Measurements from ENCODE around the gene YES1.
A peak's percentile ranks its signal among the peaks of the same experiment; 100 is the strongest.

YES1 gene

DNA sequence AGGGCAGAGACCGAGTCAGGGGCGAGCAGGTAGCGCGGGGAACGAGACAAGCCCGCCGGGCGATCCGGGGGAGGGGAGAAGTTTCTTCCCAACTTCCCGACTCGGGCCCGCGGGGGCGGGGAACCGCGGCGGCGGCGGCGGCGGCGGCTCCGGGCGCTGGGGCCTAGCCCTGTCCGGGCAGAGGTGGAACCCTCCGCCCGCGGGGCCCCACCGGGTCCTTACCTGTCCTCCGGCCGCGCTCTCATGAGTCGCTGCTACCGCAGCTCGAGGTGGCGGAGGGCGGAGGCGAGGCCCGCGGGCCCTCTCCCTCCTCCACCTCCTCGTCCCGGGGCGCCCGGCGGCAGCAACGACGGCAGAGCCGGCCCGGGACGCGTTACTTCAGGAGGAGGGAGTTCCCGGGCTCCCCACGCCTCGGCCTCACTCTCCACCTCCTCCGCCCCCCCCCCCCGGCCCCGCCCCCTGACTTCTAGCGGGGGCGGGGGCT, at the start of gene YES1:
TSS of gene YES1 (minus strand) at position 351 of the 484 bp plus-strand sequence. CDS start 55,415 bp downstream, outside the sequence.
- DNase-seq = peak; percentile 82

DNA sequence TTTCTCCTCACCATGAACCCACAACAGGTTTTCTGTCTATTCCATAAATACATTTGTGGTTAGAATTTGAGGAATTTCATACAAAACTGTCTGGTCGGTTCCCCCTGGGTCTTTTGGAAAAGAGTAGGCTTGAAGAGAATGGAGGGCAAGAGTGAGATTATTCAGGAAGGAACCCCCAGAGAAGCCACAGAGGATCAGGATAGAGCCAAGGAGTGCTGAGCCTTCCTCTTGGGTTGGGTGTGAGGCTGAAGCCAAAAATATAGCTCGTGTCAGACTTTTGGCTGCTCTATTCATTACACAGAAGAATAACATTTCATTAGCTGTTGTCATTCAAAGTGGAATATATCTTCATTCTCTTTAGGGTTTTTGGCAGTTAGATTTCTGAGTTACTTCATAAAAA, 45.9 kb upstream of the YES1 start:
- no peak for DNase-seq

DNA sequence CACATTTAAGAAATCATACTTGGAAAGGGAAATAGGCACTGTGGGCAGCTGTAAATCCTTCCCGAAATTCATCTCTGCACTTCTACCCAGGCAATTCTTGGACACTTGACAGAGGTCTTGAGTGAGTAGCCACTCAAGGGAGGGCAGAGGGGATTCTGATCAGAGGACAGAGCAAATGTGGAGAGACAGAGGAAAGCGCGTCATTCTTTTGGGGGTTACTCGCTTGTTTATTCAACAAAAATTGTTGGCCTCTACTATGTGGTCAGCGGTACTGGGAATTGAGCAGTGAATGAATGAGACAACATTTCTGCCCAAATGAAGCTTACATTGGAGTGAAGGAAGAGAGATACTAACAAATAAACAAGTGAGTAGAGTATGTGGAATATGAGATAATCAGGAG, 41.4 kb upstream of the YES1 start:
- no peak for DNase-seq

DNA sequence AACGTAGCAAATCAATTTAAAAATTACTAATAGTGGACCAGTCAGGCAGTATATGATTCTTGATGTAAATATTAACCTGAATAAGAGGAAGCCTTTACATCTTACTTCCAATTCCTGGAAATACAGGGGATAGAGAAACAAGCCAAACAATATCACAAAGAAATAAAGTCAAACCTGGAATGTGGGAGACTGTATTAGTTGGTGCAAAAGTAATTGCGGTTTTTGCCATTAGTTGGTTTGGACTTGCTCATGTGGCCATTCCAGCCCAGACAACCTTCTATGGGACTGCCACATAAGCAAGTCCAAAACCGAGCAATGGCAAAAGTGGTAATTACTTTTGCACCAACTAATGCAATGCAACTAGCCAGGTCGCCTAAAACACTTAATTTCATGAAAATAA, 38.9 kb upstream of the YES1 start:
- DNase-seq = no peak

DNA sequence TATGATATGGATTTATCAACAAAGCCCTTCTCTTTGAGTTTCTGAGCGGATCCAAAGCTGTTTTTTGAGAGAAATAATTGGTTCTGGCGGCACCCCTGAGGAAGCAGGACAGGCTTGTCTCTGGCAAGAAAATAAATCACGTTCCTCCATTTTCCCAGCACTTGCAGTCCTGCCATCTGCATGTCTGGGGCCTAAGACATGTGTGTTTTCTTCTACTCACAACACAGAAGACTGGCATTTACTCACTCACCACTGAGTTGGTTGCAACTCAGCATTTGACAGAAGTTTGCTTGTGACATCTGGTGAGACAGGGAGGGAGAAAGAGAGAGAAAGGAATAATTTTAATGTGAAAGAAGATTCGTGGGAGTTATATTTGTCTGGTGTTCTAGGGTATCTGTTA, 37.0 kb upstream of the YES1 start:
- no peak for DNase-seq

DNA sequence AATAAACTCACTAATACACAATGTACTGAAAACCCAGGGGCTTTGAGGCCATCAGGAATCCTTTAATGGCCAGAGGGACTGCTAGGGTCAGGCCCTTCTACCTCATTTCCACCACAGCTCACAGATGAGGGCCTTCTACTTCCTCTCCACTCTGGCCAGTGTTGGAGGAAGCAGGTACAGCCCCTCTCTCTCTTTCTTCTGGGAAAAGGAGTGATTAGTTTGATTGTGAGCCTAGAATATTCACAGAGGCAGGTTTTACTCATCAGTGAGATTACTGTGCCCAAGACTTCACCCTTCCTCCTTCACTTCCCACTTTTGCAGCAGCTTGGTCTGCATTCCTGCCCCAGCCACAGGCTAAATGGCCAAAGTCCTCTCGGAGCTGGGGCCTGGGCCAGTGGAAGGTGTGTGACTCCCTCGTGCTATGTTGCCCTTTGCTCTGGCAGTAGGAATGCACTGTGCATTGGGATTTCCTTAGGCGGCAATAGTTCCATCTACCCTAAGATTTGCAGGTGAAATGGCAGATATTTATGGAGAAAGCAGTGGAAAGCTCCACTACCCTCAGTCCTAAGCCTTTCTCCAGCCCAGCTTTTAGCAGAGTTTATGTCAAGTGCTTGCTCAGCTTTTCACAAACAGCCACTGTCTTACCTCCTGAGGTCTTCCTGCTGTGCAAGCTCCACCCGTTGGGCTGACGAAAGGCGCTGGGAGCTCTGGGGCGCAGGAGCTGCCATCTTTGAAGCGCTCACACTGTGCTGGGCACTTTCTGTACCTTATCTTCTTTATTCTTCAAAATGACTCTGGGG, 36.2 kb upstream of the YES1 start:
- DNase-seq = no peak

DNA sequence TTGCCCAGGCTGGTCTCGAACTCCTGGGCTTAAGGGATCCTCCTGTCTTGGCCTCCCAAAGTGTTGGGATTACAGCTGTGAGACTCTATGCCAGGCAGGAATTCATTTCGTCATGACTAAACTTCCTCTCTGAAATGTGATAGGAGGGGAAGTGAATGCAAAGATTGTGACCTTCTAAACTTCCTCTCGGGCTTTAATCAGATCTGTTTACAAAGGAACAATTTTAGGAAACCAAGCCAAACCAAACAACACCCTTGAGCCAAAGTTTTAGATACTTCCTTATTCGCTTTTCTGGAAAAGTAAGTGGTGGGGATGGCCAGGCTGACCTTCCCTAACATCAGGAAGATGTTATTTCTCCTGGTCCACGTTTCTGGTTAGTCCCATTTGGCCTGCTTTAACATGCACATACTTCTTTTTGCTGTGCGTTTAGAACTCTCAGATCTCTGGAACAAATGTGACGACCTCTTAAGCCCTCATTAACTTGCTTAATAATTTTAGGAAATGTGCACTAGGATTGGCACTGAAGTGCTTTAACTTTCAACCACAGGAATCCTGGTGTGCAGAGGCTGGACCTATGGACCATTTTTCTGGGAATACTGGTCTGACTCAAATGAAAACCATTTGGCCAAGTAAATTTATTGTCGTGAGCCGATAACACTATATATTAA, 33.2 kb upstream of the YES1 start:
- no peak for DNase-seq

DNA sequence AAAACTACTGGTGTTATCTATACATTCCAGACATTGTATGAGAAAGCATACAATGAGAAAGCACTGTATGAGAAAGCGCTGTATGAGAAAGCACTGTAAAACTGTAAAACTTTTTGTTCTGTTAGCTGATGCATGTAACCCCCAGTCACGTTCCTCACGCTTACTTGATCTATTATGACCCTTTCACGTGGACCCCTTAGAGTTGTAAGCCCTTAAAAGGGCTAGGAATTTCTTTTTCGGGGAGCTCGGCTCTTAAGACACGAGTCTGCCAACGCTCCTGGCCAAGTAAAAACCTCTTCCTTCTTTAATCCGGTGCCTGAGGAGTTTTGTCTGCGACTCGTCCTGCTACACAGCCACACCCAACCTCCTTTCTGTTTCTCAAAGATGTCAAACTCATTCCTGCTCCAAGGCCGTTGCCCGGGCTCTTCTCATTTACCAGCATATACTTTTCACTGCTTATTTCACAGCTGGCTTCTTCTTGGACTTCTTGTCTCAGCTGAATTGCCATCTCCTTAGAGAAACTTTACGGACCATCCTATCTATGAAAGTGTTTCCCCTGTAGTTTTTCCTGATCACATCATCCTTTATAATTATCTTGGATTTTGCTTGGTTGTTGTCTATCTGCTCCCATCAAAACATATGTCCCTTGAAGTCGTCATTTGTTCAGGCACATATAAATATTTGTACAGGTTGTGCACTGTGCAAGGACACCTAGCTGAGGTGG, 29.8 kb upstream of the YES1 start:
- DNase-seq = no peak

DNA sequence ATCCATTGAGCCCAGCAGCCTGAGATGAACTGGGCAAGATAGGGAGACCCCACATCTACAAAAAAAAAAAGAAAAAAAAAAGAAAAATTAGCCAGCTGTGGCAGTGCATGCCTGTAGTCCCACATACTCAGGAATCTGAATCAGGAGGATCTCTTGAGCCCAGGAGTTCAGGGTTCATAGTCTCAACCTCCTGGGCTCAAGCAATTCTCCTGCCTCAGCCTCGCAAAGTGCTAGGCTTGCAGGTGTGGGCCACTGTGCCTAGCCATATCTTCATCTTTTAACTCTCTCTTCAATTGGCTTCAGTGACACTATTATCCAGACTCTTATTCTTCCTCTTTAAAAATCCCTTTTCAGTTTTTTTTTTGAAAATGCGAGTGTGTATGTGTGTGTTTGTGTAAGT, 28.5 kb upstream of the YES1 start:
- DNase-seq = no peak

DNA sequence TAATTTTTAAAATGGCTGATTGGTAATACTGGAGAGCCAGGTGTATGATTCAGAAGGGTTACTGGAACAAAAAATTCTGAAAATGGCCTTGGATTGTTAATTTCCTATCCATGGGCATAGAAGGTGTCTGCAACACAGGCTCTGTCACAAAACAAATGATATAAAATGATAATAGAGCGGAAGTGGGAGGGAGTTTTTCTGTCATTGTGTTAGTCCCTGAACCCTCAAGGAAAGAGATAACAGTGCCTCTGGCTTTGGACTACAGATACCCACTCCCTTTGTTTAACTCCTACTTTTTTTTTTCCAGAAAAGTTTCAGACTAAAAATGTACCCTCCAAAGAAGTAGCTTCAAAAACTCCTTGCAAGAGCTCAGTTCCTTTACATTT, 28.0 kb upstream of the YES1 start:
- DNase-seq = no peak

DNA sequence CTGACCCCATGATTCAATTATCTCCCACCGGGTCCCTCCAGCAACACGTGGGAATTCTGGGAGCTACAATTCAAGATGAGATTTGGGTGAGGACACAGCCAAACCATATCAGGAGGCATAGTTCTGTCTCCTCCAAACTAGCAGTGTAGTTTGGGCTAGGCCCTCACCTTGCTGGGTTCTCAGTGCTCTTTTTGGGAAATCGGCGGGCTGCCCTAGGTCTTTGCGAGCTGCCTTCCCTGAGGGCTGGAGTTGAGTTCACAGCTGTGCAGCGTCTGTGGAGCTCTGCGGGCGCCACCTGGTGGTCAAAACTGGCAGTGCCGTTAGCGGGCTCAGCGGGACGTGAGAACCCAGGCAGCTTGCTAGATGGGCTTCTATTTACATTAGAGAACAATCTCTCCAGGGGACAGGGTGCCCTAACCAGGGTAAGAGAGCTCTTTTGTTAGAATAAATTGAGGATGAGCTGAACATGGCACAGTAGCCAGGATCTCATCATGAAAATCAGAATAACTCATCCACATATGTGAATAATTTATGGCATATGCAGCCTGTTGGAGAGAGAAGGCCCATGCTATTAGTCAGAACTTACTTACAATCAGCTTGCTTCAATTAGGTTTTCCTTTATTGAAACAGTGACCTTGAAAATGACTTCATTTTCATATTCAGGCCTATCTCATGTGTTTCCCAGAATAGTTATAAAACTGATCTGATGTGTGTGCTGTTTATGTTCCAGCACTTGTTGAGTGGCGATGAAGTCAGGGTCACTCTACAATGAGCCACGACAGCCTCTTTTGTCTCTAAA, 27.4 kb upstream of the YES1 start:
- DNase-seq = peak; percentile 93

DNA sequence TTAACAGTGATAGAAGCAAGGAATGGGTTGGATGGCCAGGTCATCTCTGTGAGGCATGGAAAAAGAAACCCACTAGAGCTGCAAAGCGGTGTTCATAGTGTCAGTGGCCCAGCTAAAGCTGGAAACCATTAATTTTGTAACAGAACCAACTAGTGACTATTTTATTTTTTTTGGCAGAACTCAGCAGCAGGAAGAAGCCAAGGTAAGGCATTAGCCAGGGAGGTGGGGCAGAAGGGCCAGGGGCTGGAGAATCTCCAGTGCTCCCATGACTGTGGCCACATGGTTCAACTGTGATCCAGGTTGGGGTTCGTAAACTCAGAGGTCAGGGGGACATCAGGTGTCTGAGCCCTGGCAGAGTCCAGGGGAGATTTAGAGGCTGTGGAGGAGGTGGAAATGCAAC, 25.9 kb upstream of the YES1 start:
- no peak for DNase-seq

DNA sequence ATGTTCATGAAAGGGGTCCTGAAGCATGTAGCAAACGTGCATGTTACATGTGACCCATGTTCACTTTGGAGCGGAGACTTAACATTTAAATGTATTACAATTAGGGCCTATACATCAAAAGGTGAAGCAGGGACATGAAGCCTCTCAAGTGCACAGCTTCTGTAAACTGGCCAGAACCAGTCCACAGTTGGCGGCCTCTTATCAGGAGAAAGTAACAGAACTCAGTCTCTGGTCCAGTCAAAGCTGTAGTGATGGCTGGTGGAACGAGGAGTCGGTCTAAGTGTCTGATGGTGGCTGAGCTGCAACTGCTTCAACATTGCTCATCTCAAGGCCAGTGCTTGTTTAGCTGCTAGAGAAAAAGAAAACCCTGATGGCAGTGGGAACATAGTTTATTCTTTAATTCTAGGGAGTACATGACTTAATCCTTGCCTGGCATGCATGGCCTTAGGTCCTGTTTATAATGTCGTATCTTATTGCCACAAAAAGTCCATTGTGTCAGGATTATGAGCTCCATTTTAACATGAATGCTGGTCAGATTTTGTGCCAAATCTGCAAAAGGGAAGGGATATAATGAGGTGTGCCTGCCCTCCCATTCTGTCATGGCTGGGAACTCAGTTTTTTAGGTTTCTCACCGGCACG, 22.2 kb upstream of the YES1 start:
- no peak for DNase-seq

DNA sequence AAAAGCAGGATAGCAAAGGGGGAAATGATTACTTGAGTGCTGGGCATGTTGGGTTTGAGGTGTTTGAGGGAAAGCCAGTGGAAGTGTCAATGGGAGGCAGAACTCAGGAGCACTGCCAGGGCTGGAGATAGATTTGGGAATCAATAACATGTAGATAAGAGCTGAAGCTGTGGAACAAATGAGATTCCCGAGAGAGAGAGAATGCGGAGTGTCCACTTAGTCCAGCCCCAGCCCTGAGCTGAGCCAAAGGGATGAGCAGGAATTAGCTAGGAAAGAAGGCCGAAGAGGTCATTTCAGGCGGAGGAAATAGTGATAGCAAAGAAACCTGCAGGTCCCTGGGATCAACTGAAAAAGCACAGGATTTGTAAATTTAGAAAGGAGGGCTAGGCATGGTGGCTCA, 21.2 kb upstream of the YES1 start:
- DNase-seq = no peak

DNA sequence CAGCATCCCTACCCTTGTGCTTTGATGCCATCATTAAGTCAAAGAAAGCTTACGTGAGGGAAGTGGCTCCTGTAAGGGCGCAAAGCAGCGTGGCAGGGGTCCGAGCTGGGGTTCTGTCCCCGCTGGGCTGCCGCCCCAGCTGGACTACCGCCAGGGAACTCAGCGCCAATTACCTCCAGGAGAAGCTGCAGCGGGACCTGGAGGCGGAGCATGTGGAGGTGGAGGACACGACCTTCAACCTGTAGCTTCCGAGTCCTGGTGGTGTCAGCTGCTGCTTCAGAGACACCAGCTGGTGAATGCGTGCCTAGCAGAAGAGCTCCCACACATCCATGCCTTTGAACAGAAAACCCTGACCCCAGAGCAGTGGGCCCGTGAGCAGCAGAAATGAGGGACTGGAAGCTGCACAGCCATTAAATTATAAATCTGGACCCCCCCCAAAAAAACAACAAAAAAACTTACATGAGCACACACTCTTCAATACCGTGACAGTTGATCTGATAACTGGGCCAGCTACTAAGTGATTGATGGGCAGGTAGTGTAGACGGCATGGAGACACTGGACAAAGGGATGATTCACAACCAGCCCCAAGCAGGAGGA, 20.1 kb upstream of the YES1 start:
- DNase-seq = peak; percentile 91

DNA sequence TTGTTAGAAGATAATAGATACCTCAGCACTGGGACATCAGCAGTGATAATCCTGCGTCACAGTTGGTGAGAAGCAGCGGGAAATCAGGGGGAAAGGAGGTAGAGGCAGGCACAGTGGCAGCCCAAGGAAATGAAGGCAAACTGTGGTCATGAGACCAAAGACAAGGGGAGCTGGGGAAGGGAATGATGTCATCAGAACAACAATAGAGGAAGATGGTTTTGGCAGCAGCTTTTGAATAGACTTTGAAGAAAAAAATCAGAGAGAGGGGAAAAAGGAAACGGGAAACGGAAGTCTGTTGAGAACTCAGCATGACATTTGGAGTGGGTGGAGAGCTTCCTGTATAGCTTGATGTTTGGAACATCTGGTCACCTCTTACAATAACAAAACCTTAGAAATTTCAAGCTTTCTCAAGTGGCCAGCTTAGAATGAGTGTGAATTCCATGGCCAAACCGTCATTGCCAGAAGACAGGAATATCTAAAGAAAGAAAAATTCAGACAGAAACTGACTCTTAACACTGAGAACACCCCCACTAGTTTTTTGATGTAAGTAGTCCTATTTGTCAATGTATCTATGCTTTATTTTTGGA, 18.4 kb upstream of the YES1 start:
- no peak for DNase-seq

DNA sequence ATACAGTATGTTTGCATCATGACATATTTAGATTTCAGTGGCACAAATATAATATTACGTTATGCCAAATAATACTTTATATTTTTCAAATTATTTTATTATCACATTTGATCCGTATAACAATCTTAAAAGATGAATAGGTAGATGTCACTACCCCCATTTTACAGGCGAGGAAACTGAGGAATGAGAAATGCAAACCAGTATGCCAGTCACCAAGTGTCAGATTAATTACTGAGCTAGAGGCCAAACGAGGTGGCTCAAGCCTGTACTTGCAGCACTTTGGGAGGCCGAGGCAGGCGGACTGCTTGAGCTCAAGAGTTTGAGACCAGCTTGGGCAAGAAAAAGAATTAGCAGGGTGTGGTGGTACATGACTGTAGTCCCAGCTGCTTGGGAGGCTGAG, 17.4 kb upstream of the YES1 start:
- no peak for DNase-seq

DNA sequence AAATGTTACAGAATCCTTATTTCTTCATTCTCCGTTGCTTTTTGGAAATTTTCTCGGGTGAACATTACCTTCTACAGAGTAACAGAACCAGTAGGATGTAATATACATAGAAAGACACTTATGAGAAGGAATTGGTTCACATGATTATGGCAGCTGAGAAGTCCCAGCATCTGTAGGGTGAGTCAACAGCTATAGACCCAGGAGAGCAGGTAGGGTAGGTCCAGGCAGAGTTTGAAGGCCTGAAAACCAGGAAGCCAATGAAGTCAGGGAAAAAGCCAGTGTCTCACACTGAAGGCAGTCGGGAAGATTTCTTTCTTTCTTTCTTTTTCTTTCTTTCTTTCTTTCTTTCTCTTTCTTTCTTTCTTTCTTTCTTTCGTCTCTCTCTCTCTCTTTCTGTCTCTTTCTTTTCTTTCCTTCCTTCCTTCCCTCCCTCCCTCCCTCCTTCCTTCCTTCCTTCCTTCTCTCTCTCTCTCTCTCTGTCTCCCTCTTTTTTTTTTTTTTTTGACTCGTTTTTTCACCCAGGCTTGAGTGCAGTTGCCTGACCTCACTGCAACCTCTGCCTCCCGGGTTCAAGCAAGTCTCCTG, 15.1 kb upstream of the YES1 start:
- no peak for DNase-seq

DNA sequence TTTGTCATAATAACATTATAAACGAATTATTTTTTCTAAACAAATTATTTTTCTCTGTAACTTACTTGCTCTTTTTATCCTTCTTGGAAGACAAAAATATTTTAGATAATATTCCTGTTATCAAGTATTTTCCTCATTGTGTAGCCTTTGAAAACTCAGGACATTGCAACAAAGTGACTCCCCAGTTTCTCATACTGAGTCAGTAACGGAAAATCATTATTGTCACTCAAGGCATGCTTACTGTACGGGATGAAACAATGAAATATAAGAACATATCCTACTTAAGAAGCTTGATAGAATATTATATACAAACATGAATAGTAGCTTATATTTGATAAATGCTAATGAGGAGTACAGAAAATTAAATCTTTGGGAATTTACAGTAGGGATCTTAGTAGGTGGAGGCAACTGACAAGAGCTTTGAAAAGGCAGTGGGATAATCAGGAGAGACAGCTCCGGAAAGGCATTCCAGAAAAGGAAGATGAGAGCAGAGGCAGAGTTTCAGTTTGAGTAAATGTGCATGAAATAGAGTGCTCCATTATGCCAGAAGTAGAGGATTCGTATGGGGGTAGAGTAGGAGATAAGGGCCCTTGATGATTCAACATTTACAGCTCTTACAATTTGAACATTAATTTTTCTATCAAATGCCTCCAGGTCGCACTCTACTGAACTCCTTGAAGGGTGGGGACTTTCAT, 14.0 kb upstream of the YES1 start:
- DNase-seq = no peak

DNA sequence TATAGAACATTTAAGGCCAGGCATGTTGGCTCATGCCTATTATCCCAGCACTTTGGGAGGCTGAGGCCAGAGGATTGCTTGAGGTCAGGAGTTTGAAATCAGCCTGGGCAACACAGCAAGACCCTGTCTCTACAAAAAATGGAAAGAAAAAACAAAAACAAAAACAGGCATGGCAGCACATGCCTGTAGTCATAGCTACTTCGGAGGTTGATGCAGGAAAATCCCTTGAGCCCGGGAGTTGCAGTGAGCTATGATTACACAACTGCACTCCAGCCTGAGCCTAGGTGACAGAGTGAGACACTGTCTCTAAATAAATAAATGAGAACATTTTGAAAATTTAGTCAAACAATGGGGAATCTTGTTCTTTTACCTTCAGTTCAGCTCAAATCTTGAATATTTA, 12.1 kb upstream of the YES1 start:
- DNase-seq = no peak
